Natural killer cell treated with Interleukin-12 subunit alpha and Interleukin-12 subunit beta and Interleukin-15 and Interleukin-18, amount 100 ng/mL, for 72 hours (primary cell): Measurements from ENCODE around the gene RPS6KL1. TPM values are rescaled to one million over a fixed set of nuclear protein-coding genes. Genes with fewer than 3 reads are reported as not detected.

Experiments used
- ATAC-seq, 2 donors: fragments of 150-1000 bp; cut with Tn5 transposase in 1 of 2; sonication (Bioruptor Pico), chemical (Tn5 transposase) in 1 of 2; 2 replicates each; pipeline ENCODE4 v1.10.0; 2021
- DNase-seq: peaks from one replicate; pipeline ENCODE4 v3.0.0; 2022; ENCODE audit warnings: low spot score
- H3K27ac Mint-ChIP-seq, 2 donors: 1 replicate in 1 of 2; 2 replicates in 1 of 2; pipeline ENCODE4 v1.8.0; 2022; ENCODE audit warnings: mixed read lengths in 2 of 2, mild to moderate bottlenecking in 1 of 2, moderate library complexity in 1 of 2
- H3K27me3 Mint-ChIP-seq, 2 donors: 1 replicate in 1 of 2; 2 replicates in 1 of 2; pipeline ENCODE4 v1.8.0; 2022; ENCODE audit warnings: mixed read lengths in 2 of 2
- H3K36me3 Mint-ChIP-seq: one replicate; pipeline ENCODE4 v1.8.0; 2022; ENCODE audit warnings: mixed read lengths
- H3K4me1 Mint-ChIP-seq, 2 donors: 1 replicate in 1 of 2; 2 replicates in 1 of 2; pipeline ENCODE4 v1.8.0; 2022; ENCODE audit warnings: low read depth in 2 of 2, mixed read lengths in 2 of 2, mild to moderate bottlenecking in 1 of 2
- H3K4me3 Mint-ChIP-seq: one replicate; pipeline ENCODE4 v1.8.0; 2022; ENCODE audit warnings: mixed read lengths
- H3K9me3 Mint-ChIP-seq: 2 replicates; pipeline ENCODE4 v1.8.0; 2022; ENCODE audit warnings: mixed read lengths
- total RNA-seq, 2 donors: library from RNA; stranded (reverse); gene quantifications; one replicate each; pipeline ENCODE4 v1.2.3, GENCODE V29; 2022

RPS6KL1 gene
- total RNA-seq, 2 donors from 2014 or later: 10.0 to 12.8 TPM

GRCh38 chr14:74956027-74956279, 32.9 kb upstream of the RPS6KL1 start:
- no peaks in the 10 kb centered on the region for H3K9me3 Mint-ChIP-seq
- H3K27me3 Mint-ChIP-seq: peaks cover 3 to 7% of the 10 kb centered on the region in 2 donors
- H3K36me3 Mint-ChIP-seq: no peaks in the 10 kb centered on the region
- no peak overlapping the region for H3K27ac Mint-ChIP-seq
- H3K4me3 Mint-ChIP-seq: no peak overlapping the region
- H3K4me1 Mint-ChIP-seq: no peaks in the 10 kb centered on the region
- DNase-seq (no peak), ATAC-seq (no peak)

GRCh38 chr14:74955229-74956026, 32.4 kb upstream of the RPS6KL1 start, which contains the start of gene PGF:
TSS of gene PGF (minus strand) at chr14:74955597. CDS start at chr14:74955242, 355 bp downstream.
- Mint-ChIP-seq H3K4me1 (no peaks in the 10 kb centered on the region), H3K4me3 (peak within 1 kb of the TSS; percentile 34), H3K27ac (no peak within 1 kb of the TSS), H3K36me3 (no peaks in the 10 kb centered on the region), H3K9me3 (no peaks in the 10 kb centered on the region), H3K27me3 (peaks cover 3 to 7% of the 10 kb centered on the region in 2 donors)
- peak; percentile 68 to 84 for ATAC-seq
- DNase-seq: no peak

- Mint-ChIP-seq H3K36me3 (no peaks in the 10 kb centered on the region), H3K9me3 (no peaks in the 10 kb centered on the region), H3K27ac (no peak overlapping the region), H3K27me3 (peaks cover 5 to 7% of the 10 kb centered on the region in 2 donors), H3K4me1 (no peaks in the 10 kb centered on the region), H3K4me3 (peak overlapping the region; percentile 20)
- ATAC-seq: peak in 1 of 2 donors; percentile 1
- DNase-seq: no peak
These were observed 31.8 kb upstream of the RPS6KL1 start for GRCh38 chr14:74954947-74955228.

GRCh38 chr14:74954232-74954946, 31.3 kb upstream of the RPS6KL1 start:
- Mint-ChIP-seq H3K4me3 (no peak overlapping the region), H3K36me3 (no peaks in the 10 kb centered on the region), H3K27ac (no peak overlapping the region), H3K9me3 (no peaks in the 10 kb centered on the region), H3K27me3 (peaks cover 5 to 7% of the 10 kb centered on the region in 2 donors), H3K4me1 (no peaks in the 10 kb centered on the region)
- ATAC-seq (no peak), DNase-seq (no peak)

- ATAC-seq (no peak), DNase-seq (no peak)
- Mint-ChIP-seq H3K4me3 (no peak overlapping the region), H3K27ac (no peak overlapping the region), H3K27me3 (peaks cover 5 to 7% of the 10 kb centered on the region in 2 donors), H3K4me1 (no peaks in the 10 kb centered on the region), H3K36me3 (no peaks in the 10 kb centered on the region), H3K9me3 (no peaks in the 10 kb centered on the region)
These were observed 30.6 kb upstream of the RPS6KL1 start for GRCh38 chr14:74953686-74954085.

- no peaks in the 10 kb centered on the region for H3K9me3 Mint-ChIP-seq
- H3K27ac Mint-ChIP-seq: no peak overlapping the region
- H3K27me3 Mint-ChIP-seq: peaks cover 5 to 7% of the 10 kb centered on the region in 2 donors
- no peaks in the 10 kb centered on the region for H3K4me1 Mint-ChIP-seq
- no peak overlapping the region for H3K4me3 Mint-ChIP-seq
- ATAC-seq (no peak), DNase-seq (no peak)
- H3K36me3 Mint-ChIP-seq: no peaks in the 10 kb centered on the region
These were observed 29.8 kb upstream of the RPS6KL1 start for GRCh38 chr14:74952697-74953484.

GRCh38 chr14:74952180-74952665, 29.2 kb upstream of the RPS6KL1 start:
- no peak for ATAC-seq
- Mint-ChIP-seq H3K27me3 (peaks cover 5 to 7% of the 10 kb centered on the region in 2 donors), H3K9me3 (no peaks in the 10 kb centered on the region), H3K4me3 (no peak overlapping the region), H3K27ac (no peak overlapping the region), H3K36me3 (no peaks in the 10 kb centered on the region), H3K4me1 (no peaks in the 10 kb centered on the region)
- no peak for DNase-seq

GRCh38 chr14:74951443-74952179, 28.6 kb upstream of the RPS6KL1 start:
- H3K27ac Mint-ChIP-seq: no peak overlapping the region
- no peak for ATAC-seq
- peaks cover 5 to 6% of the 10 kb centered on the region in 2 donors for H3K27me3 Mint-ChIP-seq
- no peaks in the 10 kb centered on the region for H3K36me3 Mint-ChIP-seq
- peaks cover under 1 to 1% of the 10 kb centered on the region in 2 donors for H3K4me1 Mint-ChIP-seq
- no peak for DNase-seq
- H3K4me3 Mint-ChIP-seq: no peak overlapping the region
- no peaks in the 10 kb centered on the region for H3K9me3 Mint-ChIP-seq

GRCh38 chr14:74950795-74951442, 27.9 kb upstream of the RPS6KL1 start:
- H3K9me3 Mint-ChIP-seq: no peaks in the 10 kb centered on the region
- no peak overlapping the region for H3K27ac Mint-ChIP-seq
- DNase-seq (no peak), ATAC-seq (no peak)
- H3K4me1 Mint-ChIP-seq: peaks cover 7% of the 10 kb centered on the region in 2 donors
- no peaks in the 10 kb centered on the region for H3K36me3 Mint-ChIP-seq
- H3K27me3 Mint-ChIP-seq: peaks cover 0 to 2% of the 10 kb centered on the region in 2 donors
- H3K4me3 Mint-ChIP-seq: no peak overlapping the region

GRCh38 chr14:74949859-74950573, 27.0 kb upstream of the RPS6KL1 start:
- Mint-ChIP-seq H3K4me1 (peaks cover 7% of the 10 kb centered on the region in 2 donors), H3K27ac (no peak overlapping the region), H3K4me3 (no peak overlapping the region), H3K27me3 (peaks cover 0 to 2% of the 10 kb centered on the region in 2 donors), H3K9me3 (no peaks in the 10 kb centered on the region), H3K36me3 (no peaks in the 10 kb centered on the region)
- DNase-seq (no peak), ATAC-seq (no peak)

GRCh38 chr14:74949191-74949601, 26.1 kb upstream of the RPS6KL1 start:
- no peak for ATAC-seq

GRCh38 chr14:74948228-74949175, 25.4 kb upstream of the RPS6KL1 start:
- DNase-seq: no peak
- no peak for ATAC-seq
- Mint-ChIP-seq H3K27ac (no peak overlapping the region), H3K4me3 (no peak overlapping the region), H3K4me1 (peaks cover 7% of the 10 kb centered on the region in 2 donors), H3K9me3 (no peaks in the 10 kb centered on the region), H3K27me3 (peaks cover 0 to 2% of the 10 kb centered on the region in 2 donors), H3K36me3 (no peaks in the 10 kb centered on the region)

More at GRCh38 chr14:74949191-74949601, 26.1 kb upstream of the RPS6KL1 start:
- Mint-ChIP-seq H3K9me3 (no peaks in the 10 kb centered on the region), H3K27me3 (peaks cover 0 to 2% of the 10 kb centered on the region in 2 donors), H3K4me3 (no peak overlapping the region), H3K27ac (no peak overlapping the region), H3K36me3 (no peaks in the 10 kb centered on the region), H3K4me1 (peaks cover 7% of the 10 kb centered on the region in 2 donors)
- DNase-seq: no peak
